ENCODE data around the gene ETFDH.

Gene ETFDH

DNA sequence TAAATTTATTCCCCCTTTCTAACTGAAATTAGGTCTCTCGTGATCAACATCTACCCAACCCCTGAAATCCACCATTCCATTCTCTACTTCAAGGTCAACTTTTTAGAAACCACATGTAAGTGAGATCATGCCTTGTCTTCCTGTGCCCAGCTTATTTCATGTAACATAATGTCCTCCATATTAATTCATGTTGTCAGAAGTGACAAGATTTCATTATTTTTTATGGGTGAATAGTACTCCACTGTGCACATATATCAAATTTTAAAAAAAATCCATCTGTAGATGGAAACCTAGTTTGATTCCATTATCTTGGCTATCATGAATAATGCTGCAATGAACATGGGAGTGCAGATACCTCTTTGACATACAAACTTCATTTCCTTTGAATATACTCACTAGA lies 49.6 kb downstream of the ETFDH start:
- no peak for DNase-seq (ENCODE audit: low spot score)
- TF ChIP-seq, protein P1, sequence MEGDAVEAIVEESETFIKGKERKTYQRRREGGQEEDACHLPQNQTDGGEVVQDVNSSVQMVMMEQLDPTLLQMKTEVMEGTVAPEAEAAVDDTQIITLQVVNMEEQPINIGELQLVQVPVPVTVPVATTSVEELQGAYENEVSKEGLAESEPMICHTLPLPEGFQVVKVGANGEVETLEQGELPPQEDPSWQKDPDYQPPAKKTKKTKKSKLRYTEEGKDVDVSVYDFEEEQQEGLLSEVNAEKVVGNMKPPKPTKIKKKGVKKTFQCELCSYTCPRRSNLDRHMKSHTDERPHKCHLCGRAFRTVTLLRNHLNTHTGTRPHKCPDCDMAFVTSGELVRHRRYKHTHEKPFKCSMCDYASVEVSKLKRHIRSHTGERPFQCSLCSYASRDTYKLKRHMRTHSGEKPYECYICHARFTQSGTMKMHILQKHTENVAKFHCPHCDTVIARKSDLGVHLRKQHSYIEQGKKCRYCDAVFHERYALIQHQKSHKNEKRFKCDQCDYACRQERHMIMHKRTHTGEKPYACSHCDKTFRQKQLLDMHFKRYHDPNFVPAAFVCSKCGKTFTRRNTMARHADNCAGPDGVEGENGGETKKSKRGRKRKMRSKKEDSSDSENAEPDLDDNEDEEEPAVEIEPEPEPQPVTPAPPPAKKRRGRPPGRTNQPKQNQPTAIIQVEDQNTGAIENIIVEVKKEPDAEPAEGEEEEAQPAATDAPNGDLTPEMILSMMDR (IDR thresholded peaks at IDR 0.05; ENCODE audit: extremely low read depth, missing control alignments), result no peak

DNA sequence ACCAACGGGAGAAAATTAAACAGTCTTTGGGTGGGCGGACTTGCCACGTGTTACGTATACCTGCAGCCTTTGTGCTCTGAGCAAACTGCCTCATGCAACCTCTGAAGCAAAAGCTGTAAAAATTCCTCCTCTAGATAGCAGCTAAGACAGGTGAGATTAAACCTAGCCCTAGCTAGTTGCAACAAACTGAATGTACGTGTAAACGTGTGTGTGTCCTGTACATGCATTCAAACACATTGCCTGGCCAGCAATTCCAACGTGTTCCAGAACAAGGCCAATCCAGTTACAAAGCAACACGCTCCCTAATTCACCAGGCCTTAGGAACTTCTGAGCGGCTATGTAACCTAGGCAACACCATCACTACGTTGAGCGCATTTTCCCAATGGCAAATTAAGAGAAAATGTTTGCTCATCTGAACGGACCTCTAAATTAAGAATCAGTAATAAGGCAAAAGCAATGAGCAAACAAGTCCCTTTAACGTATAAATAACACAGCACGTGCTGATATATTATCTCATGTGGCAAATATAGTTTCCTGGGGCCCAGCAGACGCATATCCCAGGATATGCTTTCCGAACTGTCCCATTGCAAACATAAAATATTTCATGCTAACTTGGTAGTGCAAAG lies 50.3 kb downstream of the ETFDH start:
- DNase-seq (ENCODE audit: low spot score), result no peak
- TF ChIP-seq, protein P1 (IDR thresholded peaks at IDR 0.05; ENCODE audit: extremely low read depth, missing control alignments), result no peak

DNA sequence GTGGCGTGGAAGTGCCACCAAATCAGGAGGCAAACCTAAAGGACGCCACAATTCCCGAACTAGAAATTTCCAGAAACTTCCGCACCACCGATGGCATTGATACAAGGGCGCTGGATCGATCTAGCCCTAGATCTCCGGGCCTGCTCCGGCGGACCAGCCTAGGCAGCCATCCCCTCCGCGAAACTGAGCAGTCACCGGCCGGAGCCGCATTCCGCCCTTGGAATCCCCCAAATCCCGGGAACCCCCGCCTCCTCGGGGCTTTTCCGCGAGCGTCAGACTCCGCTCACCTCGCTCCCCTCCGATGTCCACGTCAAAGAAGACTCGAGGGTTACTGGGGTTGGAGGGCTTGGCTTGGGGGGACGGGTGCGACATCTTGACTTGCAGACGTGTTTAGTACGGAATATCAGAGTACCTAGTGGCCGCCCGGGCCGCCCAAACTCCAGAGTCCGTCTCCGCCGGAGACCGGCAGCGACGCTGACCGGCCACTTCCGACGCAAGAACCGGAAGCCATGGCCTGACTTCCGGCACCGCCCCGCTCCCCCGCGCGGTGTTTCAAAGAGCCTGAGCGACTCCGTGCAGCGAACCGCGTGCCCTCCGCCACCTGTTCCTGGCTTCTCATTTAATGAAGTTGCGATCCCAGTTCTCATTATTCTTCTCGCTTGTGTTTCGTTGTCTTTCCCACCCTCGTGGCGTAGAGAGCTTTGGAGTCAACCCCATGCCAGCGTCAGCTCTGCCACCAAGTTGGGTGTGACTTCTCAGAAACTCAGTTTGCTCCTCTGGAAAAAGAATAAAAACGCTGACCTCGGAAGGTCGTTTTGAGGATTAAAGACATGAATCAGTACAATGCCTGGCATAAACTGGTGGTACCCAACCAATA lies 51.1 kb downstream of the ETFDH start, which contains the start of gene PPID:
Gene PPID (minus strand): TSS at position 480 of the 877 bp plus-strand sequence. CDS start 108 bp downstream, at position 372.
- DNase-seq (ENCODE audit: low spot score), result peak; percentile 86
- TF ChIP-seq, protein P1 (IDR thresholded peaks at IDR 0.05; ENCODE audit: extremely low read depth, missing control alignments), result no peak

DNA sequence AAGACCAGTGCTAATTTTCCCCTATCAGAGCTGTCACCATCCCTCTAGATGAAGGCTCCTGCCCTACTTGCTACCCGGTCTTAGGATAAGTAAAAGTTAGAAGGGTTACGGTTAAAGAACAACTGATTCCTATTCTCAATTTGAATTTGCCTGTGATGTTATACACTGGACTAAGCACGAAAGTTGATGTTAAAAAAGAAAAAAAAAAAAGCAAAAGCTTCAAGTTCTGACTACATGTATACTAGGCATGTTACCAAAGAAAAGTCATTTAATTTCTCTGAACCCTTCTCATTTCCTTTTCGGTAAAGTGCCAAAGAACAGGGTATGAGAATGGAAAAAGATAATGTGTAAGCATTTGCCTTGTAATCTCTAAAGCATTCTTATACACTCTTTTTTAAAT lies 52.5 kb downstream of the ETFDH start:
- TF ChIP-seq, protein P1 (IDR thresholded peaks at IDR 0.05; ENCODE audit: extremely low read depth, missing control alignments), result no peak
- no peak for DNase-seq (ENCODE audit: low spot score)

DNA sequence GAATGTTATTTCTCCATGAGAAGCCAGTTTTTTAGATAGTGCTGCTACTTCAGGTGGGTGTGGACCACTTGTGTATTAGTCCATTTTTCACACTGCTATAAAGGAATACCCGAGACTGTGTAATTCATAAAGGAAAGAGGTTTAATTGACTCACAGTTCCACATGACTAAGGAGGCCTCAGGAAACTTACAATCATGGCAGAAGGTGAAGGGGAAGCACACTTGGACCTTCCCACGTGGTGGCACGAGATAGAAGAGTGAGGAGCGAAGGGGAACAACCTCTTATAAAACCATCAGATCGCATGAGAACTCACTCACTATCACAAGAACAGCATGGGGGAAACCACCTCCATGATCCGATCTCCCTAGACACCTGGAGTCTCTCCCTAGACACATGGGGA lies 54.5 kb downstream of the ETFDH start:
- TF ChIP-seq, protein P1 (IDR thresholded peaks at IDR 0.05; ENCODE audit: extremely low read depth, missing control alignments), result no peak
- no peak for DNase-seq (ENCODE audit: low spot score)

DNA sequence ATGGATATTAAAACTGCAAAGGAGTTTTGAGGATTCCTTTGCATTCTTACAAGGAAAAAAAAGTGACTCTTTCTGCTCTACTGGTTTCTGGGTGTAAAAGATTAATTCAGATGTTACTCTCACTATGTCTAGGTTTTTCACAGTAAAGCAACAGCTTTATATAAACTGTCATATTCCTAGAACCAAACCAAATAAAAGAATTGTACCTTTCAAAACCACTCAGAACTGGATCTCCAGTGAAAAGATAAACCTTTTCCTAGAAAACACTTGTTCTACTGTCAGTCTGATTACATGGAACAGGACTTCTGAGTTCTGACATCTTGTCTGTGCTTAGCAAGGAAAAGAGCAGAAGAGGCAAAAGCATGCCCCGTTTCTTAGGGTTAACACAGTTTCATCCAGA lies 56.1 kb downstream of the ETFDH start:
- TF ChIP-seq, protein P1 (IDR thresholded peaks at IDR 0.05; ENCODE audit: extremely low read depth, missing control alignments), result no peak
- no peak for DNase-seq (ENCODE audit: low spot score)

Measured in GM20000 (cell line).